ENCODE results near the gene MET.
"Not testable (repeated sequence)": the region's sequence is repeated elsewhere in the genome, so short reads cannot be mapped to it uniquely, and the experiment has no call there.

DNA sequence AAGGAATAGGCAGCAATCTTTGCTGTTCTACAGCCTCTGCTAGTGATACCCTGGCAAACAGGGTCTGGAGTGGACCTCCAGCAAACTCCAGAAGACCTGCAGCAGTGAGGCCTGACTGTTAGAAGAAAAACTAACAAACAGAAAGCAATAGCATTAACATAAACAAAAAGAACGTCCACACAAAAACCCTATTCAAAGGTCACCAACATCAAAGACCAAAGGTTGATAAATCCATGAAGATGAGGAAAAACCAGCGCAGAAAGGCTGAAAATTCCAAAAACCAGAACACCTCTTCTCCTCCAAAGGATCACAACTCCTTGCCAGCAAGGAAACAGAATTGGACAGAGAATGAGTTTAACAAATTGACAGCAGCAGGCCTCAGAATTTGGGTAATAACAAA, 71.8 kb downstream of the MET start:
- not testable (repeated sequence) for TF ChIP-seq CHD2 (IDR thresholded peaks at IDR 0.05; ENCODE audit: borderline replicate concordance, low read depth, low read length); YY1 (IDR thresholded peaks at IDR 0.05; ENCODE audit: low read depth, low read length); ZSCAN29 (IDR thresholded peaks at IDR 0.05); KDM1A (IDR thresholded peaks at IDR 0.05; ENCODE audit: borderline replicate concordance); ESRRA (IDR thresholded peaks at IDR 0.05; ENCODE audit: low read length)
